DND-41 (cell line): ENCODE measurements around the gene TDRD9.

Experiments used
- ATAC-seq: fragments of 200-7000 bp; cut with Tn5 transposase; 3 replicates; pipeline ENCODE4 v1.9.1; 2021; ENCODE audit warnings: low read depth; ENCODE audit not compliant: insufficient read depth
- DNase-seq: peaks from one replicate; pipeline ENCODE4 v3.0.0-alpha.2; 2020
- H2AFZ ChIP-seq: 2 replicates; pipeline ENCODE4 v1.6.0; 2012; ENCODE audit warnings: low read depth, low read length
- H3K27ac ChIP-seq: 2 replicates; pipeline ENCODE4 v1.5.1; 2012; ENCODE audit warnings: low read length, inconsistent platforms
- H3K27me3 ChIP-seq: fragments of 200-600 bp; sonication (generic); 2 replicates; pipeline ENCODE4 v1.6.0; 2012; ENCODE audit warnings: low read length, mild to moderate bottlenecking, inconsistent platforms; ENCODE audit not compliant: insufficient read depth, poor library complexity
- H3K36me3 ChIP-seq: 2 replicates; pipeline ENCODE4 v1.5.1; 2012; ENCODE audit warnings: low read length, inconsistent platforms; ENCODE audit not compliant: insufficient read depth
- H3K4me1 ChIP-seq: 2 replicates; pipeline ENCODE4 v1.5.1; 2012; ENCODE audit warnings: mild to moderate bottlenecking, low read length; ENCODE audit not compliant: insufficient read depth
- H3K4me2 ChIP-seq: 2 replicates; pipeline ENCODE4 v1.6.0; 2012; ENCODE audit warnings: mild to moderate bottlenecking, moderate library complexity, low read length, inconsistent platforms; ENCODE audit not compliant: insufficient read depth
- H3K4me3 ChIP-seq, 2 experiments: fragments of 200-600 bp in 1 of 2; shearing (Covaris generic) in 1 of 2; 2 replicates each; pipeline ENCODE4 v1.5.1; 2012 to 2016; ENCODE audit warnings: inconsistent platforms in 2 of 2, low read length in 2 of 2, mild to moderate bottlenecking in 2 of 2, low read depth in 1 of 2, moderate library complexity in 1 of 2
- H3K79me2 ChIP-seq: 2 replicates; pipeline ENCODE4 v1.6.0; 2012; ENCODE audit warnings: low read length, inconsistent platforms; ENCODE audit not compliant: insufficient read depth
- H3K9ac ChIP-seq: 2 replicates; pipeline ENCODE4 v1.6.0; 2012; ENCODE audit warnings: low read depth, mild to moderate bottlenecking, inconsistent platforms, low read length, moderate library complexity
- H3K9me3 ChIP-seq: 2 replicates; pipeline ENCODE4 v1.5.1; 2012; ENCODE audit warnings: low read length, moderate library complexity, mild to moderate bottlenecking, inconsistent platforms; ENCODE audit not compliant: insufficient read depth, severe bottlenecking
- H4K20me1 ChIP-seq: 2 replicates; pipeline ENCODE4 v1.6.0; 2012; ENCODE audit warnings: low read length; ENCODE audit not compliant: insufficient read depth
- CTCF ChIP-seq: IDR thresholded peaks from 2 replicates; pipeline ENCODE4 v1.5.1; 2012; ENCODE audit warnings: borderline replicate concordance, low read length, moderate library complexity, mild to moderate bottlenecking; ENCODE audit not compliant: poor library complexity, severe bottlenecking; ENCODE audit errors: extremely low read depth
- EZH2 ChIP-seq: IDR thresholded peaks from 3 replicates; pipeline ENCODE4 v1.6.1; 2012; ENCODE audit warnings: borderline replicate concordance, low read depth, mild to moderate bottlenecking, moderate library complexity, low read length, inconsistent platforms; ENCODE audit not compliant: severe bottlenecking

The TDRD9 gene

GRCh38 chr14:103943673-103944072, 15.4 kb downstream of the TDRD9 start:
- peaks cover 15% of the 10 kb centered on the region for H3K27me3 ChIP-seq
- no peak overlapping the region for H3K4me2 ChIP-seq
- no peaks in the 10 kb centered on the region for H3K36me3 ChIP-seq
- H2AFZ ChIP-seq = no peak overlapping the region
- H3K27ac ChIP-seq = no peak overlapping the region
- no peak overlapping the region for H3K9ac ChIP-seq
- TF ChIP-seq CTCF (no peak), EZH2 (no peak)
- H3K4me1 ChIP-seq = no peaks in the 10 kb centered on the region
- DNase-seq (no peak), ATAC-seq (no peak)
- peaks cover 4% of the 10 kb centered on the region for H3K9me3 ChIP-seq
- H4K20me1 ChIP-seq = no peaks in the 10 kb centered on the region
- H3K79me2 ChIP-seq = no peaks in the 10 kb centered on the region
- no peak overlapping the region for H3K4me3 ChIP-seq

- no peak for ATAC-seq
- no peak overlapping the region for H3K27ac ChIP-seq
- H2AFZ ChIP-seq = no peak overlapping the region
- H3K4me1 ChIP-seq = no peaks in the 10 kb centered on the region
- no peaks in the 10 kb centered on the region for H3K79me2 ChIP-seq
- no peaks in the 10 kb centered on the region for H4K20me1 ChIP-seq
- no peaks in the 10 kb centered on the region for H3K36me3 ChIP-seq
- no peak for DNase-seq
- H3K4me2 ChIP-seq = no peak overlapping the region
- no peak overlapping the region for H3K9ac ChIP-seq
- no peak for TF ChIP-seq EZH2
- TF ChIP-seq CTCF = no peak
- H3K27me3 ChIP-seq = peaks cover 4% of the 10 kb centered on the region
- peaks cover 4% of the 10 kb centered on the region for H3K9me3 ChIP-seq
- no peak overlapping the region for H3K4me3 ChIP-seq
Measured at GRCh38 chr14:103946975-103947374, 18.7 kb downstream of the TDRD9 start.

GRCh38 chr14:103948442-103948841, 20.2 kb downstream of the TDRD9 start:
- no peak overlapping the region for H2AFZ ChIP-seq
- TF ChIP-seq CTCF (no peak), EZH2 (no peak)
- H3K4me1 ChIP-seq = no peaks in the 10 kb centered on the region
- peaks cover 4% of the 10 kb centered on the region for H3K27me3 ChIP-seq
- no peaks in the 10 kb centered on the region for H4K20me1 ChIP-seq
- H3K36me3 ChIP-seq = no peaks in the 10 kb centered on the region
- H3K4me3 ChIP-seq = no peak overlapping the region
- H3K9ac ChIP-seq = no peak overlapping the region
- peaks cover 4% of the 10 kb centered on the region for H3K9me3 ChIP-seq
- no peak overlapping the region for H3K27ac ChIP-seq
- ATAC-seq (no peak), DNase-seq (no peak)
- no peak overlapping the region for H3K4me2 ChIP-seq
- no peaks in the 10 kb centered on the region for H3K79me2 ChIP-seq
